ENCODE measurements around the gene BIRC6.
"Not testable (repeated sequence)": the region's sequence is repeated elsewhere in the genome, so short reads cannot be mapped to it uniquely, and the experiment has no call there.

Gene BIRC6

DNA sequence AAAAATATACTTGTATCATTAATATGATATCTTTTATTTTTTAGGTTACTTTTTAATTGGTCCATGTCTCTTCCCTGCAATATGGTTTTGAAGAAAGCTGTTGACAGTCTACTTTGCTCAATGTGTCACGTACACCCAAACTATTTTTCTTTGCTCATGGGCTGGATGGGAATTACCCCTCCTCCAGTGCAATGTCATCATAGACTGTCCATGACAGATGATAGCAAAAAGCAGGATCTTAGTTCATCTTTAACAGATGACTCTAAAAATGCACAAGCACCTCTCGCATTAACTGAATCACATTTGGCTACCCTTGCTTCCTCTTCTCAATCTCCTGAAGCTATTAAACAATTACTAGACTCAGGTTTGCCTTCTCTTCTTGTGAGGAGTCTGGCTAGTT lies 158.1 kb downstream of the BIRC6 start:
- DNase-seq: no peak

DNA sequence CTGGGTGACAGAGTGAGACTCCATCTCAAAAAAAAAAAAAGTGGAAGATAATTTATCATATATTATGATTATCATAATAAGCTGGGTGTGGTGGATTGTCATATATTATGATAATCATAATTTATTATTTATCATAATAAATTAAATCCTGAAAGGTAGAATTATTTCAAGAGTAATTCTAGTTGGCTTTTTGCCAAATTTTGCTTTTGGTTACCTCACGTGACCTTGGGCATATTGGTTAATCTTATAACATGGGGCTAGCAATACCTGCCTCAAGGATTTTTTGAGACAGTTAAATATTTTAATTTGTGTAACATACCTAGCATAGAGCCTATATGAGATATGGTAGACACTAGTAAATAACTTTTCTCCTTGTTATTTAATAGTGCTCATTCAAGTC lies 159.7 kb downstream of the BIRC6 start:
- no peak for DNase-seq

DNA sequence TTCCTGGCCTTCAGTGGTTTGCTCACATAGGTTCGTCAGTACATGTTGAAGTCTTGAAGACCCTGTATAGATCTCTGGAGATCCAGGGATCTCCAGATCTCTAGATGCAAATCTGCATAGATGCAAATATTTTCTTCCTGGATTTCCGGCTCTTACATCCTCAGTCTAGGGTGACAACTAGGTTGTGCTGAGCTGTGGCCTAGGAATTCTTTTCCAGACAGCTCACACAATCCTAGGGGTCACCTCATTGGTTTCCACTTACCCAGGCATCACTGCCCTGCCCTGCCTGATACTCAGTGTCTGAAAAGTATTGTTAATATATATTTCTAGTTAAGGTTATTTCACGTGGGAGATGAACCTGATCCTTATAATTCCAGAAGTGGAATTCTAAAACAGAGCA lies 165.9 kb downstream of the BIRC6 start:
- DNase-seq: no peak

DNA sequence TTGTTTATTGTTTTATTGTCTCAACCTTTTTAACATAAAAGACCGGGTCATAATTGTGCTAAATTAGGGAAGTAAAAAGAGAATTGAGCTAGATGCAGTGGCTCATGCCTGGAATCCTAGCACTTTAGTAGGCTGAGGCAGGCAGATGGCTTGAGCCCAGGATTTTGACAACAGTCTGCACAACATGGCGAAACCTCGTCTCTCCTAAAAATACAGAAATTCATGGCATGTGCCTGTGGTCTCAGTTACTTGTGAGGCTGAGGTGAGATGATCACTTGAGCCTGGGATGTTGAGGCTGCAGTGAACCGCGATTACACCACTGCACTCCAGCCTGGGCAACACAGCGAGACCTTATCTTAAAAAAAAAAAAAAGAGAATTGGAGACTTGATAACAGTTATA lies 166.9 kb downstream of the BIRC6 start:
- DNase-seq: no peak

DNA sequence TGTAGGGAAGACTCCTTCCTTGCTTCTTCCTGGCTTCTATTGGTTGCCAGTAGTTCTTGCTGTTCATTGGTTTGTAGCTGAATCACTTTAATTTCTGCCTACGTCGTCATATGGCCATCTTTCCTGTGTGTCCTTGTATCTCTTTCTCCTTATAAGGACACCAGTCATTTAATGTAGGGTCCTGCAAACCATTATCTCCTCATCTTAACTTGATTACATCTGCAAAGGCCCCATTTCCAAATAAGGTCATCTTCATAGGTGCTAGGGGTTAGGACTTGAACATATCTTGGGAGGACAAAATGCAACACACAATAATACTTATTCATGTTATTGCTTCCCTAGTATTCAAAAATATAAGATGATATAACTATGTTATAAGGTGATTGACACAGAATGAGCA lies 175.5 kb downstream of the BIRC6 start:
- no peak for DNase-seq

DNA sequence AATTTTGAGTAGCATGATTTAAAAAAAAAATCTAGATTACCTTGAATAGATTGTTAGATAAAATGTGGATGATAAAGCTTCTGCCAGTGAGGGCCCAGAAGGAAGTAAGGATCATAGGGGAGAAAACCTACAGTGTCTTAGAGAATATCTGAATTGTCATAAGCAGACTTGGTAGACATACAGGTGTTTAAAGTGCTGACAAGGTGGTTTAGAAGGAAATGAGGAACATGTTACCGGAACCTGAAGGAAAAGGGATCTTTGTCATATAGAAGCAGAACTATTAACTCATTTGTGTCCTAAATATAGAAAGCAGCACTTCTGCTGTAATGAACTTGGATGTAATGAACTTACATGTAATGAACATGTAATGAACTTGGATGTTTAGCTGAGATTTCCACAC lies 176.1 kb downstream of the BIRC6 start:
- no peak for DNase-seq

DNA sequence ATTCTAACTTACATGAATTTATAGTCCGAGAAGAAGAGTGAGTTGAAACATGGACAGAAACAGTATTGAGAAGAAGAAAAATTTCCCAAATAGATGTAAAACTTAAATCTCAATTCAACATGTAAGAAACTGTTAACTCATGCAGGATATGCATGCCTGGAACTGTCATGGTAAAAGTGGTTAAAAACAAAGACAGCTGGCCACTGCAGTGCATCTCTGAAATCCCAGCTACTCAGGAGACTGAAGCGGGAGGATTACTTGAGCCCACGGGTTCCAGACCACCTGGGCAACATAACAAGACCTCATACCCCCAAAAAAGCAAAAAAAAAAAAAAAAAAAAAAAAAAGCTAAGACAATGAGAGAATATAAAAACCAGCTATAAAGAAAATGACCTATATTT lies 178.0 kb downstream of the BIRC6 start:
- no peak for DNase-seq

DNA sequence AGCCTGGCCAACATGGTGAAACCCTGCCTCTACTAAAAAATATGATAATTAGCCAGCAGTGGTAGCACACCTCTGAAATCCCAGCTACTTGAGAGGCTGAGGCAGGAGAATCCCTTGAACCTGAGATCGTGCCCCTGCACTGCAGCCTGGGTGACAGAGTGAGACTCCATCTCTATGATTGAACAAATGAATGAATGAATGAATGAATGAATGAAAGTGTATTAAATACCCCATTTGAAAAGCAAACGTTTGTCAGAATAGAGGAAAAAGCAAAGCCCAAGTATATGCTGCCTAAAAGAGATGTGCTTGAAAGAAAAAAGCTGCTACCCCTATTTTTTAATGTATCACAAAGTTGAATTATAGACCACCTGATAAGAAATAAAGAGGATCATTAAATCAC lies 181.9 kb downstream of the BIRC6 start:
- DNase-seq: no peak

DNA sequence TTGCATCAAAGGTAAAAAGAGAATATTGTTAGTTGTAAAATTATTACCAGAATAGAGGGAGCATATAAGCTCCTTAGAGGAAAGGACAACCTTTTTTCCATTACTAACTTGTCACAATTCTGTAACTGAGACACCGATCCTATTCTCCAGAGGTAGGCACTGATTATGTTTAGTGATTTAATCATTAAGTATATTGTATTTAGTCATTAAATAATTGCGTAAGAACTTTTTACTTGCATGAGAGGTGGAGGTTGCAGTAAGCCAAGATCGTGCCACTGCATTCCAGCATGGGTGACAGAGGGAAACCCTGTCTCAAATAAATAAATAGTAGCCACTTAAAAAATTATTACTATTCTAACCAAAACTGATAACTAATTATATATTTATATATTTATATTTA lies 195.7 kb downstream of the BIRC6 start:
- not testable (repeated sequence) for DNase-seq

DNA sequence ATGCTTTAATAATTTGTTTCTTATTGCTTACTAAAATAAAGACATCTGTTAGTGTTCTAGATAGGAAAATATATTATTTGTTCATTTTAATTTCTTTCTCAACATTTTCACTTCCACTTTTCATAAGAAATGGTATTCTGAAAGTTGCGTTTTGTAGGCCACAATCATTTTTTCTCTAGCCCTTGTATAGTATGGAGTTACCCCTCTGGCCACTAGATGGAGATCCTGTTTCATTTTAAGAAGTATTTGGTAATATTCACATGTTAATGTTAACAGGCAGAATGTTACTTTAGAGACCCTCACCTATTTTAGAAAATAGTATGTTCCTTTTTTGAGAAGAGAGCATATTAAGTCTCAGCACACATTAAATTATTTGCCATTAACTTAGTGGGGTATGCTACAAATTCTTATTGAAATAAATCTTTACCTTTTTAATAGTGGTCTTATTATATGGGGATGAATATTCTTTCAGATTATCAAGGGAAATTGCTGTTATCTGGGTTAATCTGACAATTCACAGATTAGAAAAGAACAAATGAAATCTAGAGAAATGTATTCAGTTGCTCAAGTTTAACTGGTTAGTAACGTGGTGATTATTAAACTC lies 197.1 kb downstream of the BIRC6 start:
- DNase-seq: peak; percentile 36

DNA sequence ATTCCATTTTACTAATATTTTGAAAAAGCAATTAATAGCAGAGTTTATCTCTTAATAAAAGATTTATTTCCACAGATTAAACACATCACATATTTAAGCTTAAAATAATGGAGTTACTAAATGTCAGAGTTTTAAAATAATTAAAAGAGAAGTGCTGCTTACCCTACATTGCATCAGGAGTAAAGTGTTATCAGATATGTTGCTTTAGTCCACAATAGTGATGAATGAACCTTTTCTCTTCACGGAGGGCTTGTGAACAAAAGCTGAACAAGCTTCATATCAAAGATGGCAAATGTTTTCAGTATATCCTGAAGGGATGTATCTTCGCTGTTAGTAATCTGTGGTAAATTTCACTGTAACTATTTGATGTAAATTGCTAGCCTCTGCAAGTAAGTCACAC lies 201.7 kb downstream of the BIRC6 start:
- no peak for DNase-seq

DNA sequence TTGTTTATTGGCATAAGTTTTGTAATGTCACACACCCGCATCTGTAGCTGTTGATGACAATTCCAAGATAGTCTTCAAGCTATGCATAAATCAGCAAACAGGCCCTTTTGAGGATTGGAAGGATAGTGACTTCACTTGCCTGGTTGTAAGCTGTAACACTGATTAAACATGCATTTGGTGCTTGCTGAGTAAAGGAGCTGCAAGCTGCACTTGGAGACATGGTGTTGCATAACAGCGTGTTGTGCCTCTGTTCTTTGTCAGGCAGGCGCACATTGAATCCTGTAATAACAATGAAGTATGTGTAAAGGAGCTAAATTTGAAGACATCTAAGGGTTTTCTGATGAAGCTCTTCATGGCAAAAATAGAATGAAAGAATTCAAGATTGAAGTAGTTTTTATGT lies 202.3 kb downstream of the BIRC6 start:
- no peak for DNase-seq

DNA sequence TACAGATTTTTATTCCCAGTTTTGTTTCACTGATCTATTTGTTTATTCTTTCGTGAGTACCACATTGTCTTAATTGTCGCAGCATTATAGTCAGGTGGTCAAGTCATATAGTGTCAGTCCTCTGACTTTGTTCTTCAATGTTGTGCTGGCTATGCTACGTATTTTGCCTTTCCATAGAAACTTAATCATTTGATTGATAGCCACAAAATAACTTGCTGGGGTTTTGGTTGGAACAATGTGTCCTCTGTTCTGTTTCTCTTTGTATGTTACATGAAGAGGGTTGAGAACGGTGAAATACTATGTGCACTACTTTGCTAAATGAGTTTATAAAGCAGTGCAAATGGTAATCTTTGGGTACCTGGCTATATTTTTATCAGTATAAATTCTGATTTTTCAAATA lies 206.1 kb downstream of the BIRC6 start:
- DNase-seq: no peak

DNA sequence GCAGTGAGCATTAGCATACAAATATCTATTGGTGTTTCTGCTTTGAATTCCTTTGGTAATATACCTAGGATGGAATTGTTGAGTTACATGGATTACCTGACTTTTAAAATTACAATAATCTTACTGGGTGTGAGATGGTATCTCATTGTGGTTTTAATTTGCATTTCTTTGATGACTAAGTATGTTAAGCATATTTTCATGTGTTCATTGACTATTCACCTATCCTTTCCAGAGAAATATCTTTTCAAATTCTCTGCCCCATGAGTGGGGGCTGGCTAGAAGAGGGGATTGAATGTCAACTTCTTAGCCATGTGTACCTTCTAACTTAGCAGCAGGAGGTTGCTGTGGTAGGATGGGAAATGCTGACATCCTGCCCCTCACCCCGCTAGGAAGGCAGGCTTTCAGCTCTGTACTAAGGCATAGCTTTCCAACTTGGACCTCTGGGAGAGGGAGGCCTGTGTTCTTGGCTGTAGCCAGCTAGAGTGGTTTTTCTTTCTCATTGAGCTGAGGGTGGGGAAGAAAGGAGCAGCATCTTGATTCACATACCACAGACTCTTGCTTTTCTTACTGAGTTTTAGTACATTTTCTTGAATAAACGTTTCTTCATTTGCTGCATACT lies 207.7 kb downstream of the BIRC6 start:
- no peak for DNase-seq

DNA sequence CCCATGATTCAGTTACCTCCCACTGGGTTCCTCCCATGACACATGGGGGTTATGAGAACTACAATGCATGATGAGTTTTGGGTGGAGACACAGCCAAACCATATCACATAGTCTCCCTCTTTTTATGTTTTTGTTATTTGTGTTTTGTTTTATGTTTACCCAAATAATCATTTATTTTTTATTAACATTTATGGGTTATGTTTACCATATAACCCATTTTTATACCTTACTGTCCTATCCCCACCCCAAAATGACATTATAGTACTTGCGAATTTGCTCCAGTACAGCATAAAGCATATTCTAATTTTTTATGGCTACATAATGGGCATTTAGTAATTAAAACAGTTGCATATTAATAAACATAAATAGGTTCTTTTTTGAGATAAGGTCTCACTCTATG lies 209.1 kb downstream of the BIRC6 start:
- DNase-seq: no peak

DNA sequence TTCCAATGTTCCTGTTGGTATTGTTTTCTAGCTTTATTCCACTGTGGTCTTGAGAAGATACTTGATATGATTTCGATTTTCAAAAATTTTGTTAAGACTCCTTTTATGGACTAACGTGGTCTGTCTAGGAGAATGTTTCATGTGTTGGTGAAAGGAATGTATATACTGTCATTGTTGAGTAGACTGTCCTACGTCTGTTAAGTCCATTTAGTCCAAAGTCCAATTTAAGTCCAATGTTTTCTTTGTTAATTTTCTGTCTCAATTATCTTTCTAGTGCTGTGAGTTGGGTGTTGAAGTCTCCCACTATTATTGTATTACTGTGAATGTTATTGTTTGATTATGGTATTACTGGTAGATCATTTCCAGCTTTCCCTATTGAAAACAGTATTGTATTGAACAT lies 215.2 kb downstream of the BIRC6 start:
- DNase-seq: no peak

DNA sequence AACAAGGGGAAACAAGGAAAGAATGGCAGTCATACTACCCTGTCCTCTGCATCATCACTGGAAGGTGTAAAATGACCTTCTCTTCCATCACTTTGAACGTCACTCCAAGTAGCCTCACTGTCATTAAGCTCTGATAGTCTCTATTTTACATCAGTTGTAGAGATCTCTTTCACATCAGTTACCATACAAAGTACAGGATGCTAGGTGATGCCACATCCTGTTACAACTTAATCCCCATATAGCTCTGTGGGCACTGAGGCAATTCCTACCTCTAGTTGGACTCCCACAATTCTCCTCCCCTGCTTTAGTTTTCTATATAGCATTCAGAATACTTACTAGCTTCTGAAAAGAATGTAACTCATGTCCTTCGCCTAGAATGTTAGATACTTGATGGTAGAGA lies 215.9 kb downstream of the BIRC6 start:
- DNase-seq: peak; percentile 30

DNA sequence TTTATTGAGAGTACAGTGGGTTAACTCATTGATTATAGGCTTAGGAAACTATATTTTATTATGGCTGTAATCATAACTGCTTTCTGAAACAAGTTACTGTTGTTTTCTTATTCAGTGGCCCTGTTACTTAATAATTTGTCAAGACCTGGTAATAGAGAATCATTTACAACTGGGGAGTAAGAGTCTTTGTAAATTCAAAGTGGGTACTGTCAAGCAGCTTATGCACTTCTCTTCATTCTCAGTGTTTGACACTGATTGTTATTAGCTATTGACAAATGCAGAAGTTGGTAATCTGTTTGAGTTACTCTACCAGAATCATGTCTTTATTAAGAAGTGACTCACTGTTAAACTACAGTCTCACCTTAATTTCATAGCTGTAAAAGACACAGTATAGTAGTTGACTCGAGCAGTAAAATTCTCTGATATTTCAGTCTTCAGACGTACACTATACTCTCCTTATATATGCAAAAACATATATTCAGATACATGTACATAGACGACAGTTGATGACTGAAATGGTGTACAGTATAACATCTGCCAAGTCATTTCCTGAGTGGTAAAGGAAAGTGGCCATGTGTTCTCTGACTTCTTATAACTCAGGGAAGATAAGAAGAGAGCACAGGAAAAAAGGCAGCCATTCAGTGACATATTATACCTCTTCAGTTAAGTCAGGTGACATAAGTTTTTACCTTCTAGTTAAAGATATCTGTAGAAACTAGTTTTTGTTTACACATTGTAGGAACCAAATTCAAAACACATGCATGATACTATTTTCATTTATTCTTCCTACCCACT lies 235.0 kb downstream of the BIRC6 start:
- DNase-seq: peak; percentile 81

DNA sequence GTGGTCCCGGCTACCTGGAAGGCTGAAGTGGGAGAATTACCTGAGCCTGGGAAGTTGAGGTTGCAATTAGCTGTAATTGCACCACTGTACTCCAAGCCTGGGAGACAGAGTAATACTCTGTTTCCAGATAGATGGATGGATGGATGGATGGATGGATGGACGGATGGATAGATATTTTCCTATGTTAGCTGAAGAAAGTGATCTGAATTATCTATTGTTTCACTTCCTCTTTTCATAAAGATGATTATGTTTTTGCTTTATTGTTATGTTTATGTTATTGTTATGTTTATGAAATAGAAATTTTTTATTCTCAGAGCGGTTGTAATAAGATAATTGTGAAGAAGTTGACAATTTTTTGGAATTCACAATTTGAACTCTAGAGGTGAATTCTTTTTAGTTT lies 237.8 kb downstream of the BIRC6 start:
- no peak for DNase-seq

DNA sequence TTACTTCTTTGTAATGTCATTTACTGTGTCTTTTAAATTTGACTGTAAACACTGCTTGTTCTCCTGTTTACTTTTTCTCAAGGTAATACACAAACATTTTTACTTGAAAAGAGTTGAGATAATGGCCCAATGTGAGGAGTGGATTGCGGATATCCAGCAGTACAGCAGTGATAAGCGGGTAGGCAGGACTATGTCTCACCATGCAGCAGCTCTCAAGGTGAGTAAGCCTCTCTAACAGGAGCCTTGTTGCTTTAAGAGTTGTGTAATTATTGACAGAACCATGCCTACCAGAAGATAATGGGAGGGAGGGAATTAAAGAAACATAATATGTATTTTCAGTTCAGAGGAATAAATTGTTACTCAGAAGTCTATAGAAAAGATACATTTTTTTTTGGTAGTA lies 254.5 kb downstream of the BIRC6 start:
- no peak for DNase-seq

DNA sequence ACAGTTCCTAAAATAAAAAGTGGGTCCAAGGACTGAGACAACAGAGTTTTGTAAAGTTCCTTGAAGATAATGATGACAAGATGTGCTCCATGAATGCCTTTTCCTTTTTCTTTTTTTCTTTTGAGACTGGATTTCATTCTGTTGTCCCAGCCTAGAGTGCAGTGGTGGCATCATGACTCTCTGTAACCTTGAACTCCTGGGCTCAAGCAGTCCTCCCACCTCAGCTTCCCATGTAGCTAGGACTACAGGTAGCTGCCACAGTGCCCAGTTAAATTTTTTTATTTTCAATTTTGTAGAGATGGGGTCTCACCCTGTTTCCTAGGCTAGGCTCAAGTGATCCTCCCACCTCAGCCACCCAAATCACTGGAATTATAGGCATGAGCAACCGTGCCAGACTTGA lies 254.9 kb downstream of the BIRC6 start:
- DNase-seq: no peak

DNA sequence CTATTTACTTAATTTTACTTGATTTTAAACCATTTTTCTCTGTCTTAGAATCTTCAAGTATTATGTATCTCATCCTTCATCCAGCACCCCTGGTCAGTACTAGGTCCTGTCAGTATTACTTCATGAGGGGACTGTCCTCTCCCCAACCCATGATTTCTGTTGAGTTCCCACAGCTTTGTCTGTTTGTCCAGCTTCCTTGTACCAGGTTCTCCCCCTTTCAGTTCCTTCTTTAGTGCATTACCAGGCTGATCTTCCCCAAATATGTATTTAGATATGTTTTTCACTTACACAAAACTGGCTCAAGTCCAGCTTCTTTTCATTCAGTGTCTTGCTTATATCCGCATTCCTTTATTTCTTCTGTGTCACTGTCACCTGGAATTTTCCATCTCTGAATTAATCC lies 257.3 kb downstream of the BIRC6 start:
- no peak for DNase-seq

DNA sequence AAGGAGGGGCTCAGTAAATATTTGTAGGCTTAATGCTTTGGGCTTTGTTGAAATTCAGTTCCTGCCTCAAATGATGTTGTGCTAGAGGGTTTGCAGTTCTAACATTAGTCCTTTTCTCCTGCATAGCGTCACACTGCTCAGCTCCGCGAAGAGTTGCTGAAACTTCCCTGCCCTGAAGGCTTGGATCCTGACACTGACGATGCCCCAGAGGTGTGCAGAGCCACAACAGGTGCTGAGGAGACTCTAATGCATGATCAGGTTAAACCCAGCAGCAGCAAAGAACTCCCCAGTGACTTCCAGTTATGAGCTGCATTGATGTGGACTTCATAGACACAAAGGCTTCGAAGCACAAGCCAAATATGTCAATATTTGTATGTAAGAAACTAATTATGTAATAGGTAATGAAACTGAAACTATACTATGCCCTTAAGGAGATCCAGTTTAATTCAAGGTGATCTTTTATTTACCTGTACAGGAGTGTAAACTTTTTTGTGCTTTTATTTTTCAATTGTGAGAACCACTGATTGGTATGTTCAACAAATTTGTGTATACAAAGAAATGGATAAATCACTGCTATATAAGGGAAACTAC lies 260.9 kb downstream of the BIRC6 start:
- no peak for DNase-seq

All from activated CD4-positive, alpha-beta T cell treated with anti-CD3 and anti-CD28 coated beads, Interleukin-2, amount 50 U/mL, for 16 hours (primary cell).